Measurements from ENCODE around the gene HS6ST1. TPM values are rescaled to one million over a fixed set of nuclear protein-coding genes. Genes with fewer than 3 reads are reported as not detected.

HS6ST1 gene
- total RNA-seq, 2 experiments from 2014 or later: 9.1 to 9.6 TPM

GRCh38 chr2:128233790-128234395, 84.8 kb downstream of the HS6ST1 start:
- CTCF ChIA-PET: interaction anchor here (0.6 to 1.8 kb wide), 5 partner anchors 27 to 642 kb away, joined by 3 to 7 read pairs (median 4); no protein-coding TSS in a partner anchor

DNA sequence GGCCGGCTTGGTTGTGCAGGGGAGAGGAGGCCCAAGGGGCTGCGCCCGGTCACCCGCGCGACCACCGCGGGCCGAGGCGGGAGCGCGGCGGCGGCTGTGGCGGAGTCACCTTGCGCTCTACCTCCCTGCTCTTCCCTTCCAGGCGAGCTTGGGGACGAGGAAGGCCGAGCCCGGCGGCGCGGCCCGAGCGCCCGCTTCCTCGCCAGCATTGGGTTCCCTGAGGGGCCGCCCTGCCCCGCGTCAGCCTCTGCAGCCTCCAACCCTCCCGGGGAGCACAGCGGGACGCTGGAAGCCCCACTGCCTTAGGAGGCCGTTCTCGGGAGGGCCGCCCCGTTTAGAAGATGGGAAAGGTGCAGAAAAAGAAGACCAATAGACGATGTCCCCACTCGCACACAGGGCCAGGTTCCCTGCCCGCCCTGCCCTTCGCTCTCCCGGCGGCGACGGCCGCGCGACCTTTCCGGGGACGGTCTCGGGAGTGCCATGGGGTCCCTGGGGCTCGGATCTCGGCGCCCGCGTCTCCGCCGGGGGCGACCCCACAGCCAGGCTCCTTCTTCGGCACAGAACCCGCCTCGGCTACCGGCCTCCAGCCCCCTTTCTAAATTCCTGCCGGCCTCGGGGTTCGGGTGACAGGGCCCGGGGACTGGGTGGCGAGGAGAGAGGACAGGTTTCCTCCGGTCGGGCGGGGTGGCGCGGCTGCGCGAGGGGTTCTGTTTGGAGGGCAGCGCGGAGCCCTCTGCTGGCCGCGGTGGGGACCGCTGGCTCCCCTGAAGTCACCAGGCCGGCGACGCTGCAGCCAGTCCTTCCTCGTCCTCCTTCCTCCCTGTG, 85.5 kb downstream of the HS6ST1 start:
- Mint-ChIP-seq H3K27ac (no peak overlapping the region), H3K36me3 (no peaks in the 10 kb centered on the region), H3K9me3 (no peaks in the 10 kb centered on the region), H3K27me3 (peaks cover 8% of the 10 kb centered on the region), H3K4me3 (peak overlapping the region; percentile 68), H3K4me1 (ENCODE audit: low read depth) (peaks cover 2% of the 10 kb centered on the region)
- CTCF ChIA-PET: interaction anchor here (0.6 to 1.8 kb wide), 5 partner anchors 9 to 169 kb away, joined by 3 to 7 read pairs (median 4); no protein-coding TSS in a partner anchor
- POLR2A ChIA-PET: no interaction called here
- intact Hi-C loops (cut with micrococcal nuclease): loop anchor here (1.0 to 10.0 kb wide), 4 partner anchors 36 to 378 kb away; partner anchors contain the start of gene POLR2D
- DNase-seq: peak; percentile 90

More at GRCh38 chr2:128233790-128234395, 84.8 kb downstream of the HS6ST1 start:
- no peak overlapping the region for H3K27ac Mint-ChIP-seq
- peak overlapping the region; percentile 68 for H3K4me3 Mint-ChIP-seq
- H3K27me3 Mint-ChIP-seq: peaks cover 9% of the 10 kb centered on the region
- POLR2A ChIA-PET: no interaction called here
- no peak for DNase-seq
- intact Hi-C loops (cut with micrococcal nuclease): loop anchor here (1.0 to 10.0 kb wide), 4 partner anchors 37 to 379 kb away; partner anchors contain the start of gene POLR2D
- peaks cover 2% of the 10 kb centered on the region for H3K4me1 Mint-ChIP-seq (ENCODE audit: low read depth)
- H3K9me3 Mint-ChIP-seq: no peaks in the 10 kb centered on the region
- no peaks in the 10 kb centered on the region for H3K36me3 Mint-ChIP-seq

- POLR2A ChIA-PET: no interaction called here
- peaks cover 2% of the 10 kb centered on the region for H3K4me1 Mint-ChIP-seq (ENCODE audit: low read depth)
Measured at GRCh38 chr2:128228894-128229293, 89.8 kb downstream of the HS6ST1 start.

GRCh38 chr2:128227862-128228261, 90.8 kb downstream of the HS6ST1 start:
- H3K36me3 Mint-ChIP-seq: no peaks in the 10 kb centered on the region
- H3K4me1 Mint-ChIP-seq (ENCODE audit: low read depth): no peaks in the 10 kb centered on the region
- ChIA-PET POLR2A (no interaction called here), CTCF (no interaction called here)
- DNase-seq: no peak
- H3K27me3 Mint-ChIP-seq: peaks cover 4% of the 10 kb centered on the region
- no peak overlapping the region for H3K27ac Mint-ChIP-seq
- no peak overlapping the region for H3K4me3 Mint-ChIP-seq
- intact Hi-C loops (cut with micrococcal nuclease): no loop called here
- H3K9me3 Mint-ChIP-seq: no peaks in the 10 kb centered on the region

More at GRCh38 chr2:128228894-128229293, 89.8 kb downstream of the HS6ST1 start:
- Mint-ChIP-seq H3K9me3 (no peaks in the 10 kb centered on the region), H3K36me3 (no peaks in the 10 kb centered on the region), H3K27me3 (peaks cover 6% of the 10 kb centered on the region), H3K4me3 (no peak overlapping the region), H3K27ac (no peak overlapping the region)
- CTCF ChIA-PET: no interaction called here
- DNase-seq: no peak
- intact Hi-C loops (cut with micrococcal nuclease): no loop called here

DNA sequence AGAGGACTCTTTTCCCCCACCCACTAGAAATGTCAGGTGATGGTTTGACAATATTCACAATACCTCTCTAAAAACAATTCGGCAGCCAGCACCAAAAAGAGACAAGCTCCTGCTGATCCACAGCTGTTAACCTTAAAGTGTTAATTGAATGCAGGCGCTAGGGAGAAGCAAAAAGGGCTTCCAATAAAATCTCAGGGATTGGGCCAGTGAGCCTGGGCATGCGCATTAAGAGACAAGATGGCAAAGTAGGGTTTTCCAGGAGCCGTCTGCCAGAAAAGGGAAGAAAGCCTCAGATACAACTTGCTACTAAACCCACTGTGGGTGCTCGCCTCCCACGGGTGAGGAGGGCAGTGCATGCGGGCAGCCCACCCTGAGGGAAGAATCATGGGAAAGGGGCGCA, 98.8 kb downstream of the HS6ST1 start:
- DNase-seq: no peak
- intact Hi-C loops (cut with micrococcal nuclease): no loop called here
- CTCF ChIA-PET: no interaction called here
- H3K27me3 Mint-ChIP-seq: peaks cover 1% of the 10 kb centered on the region
- H3K36me3 Mint-ChIP-seq: no peaks in the 10 kb centered on the region
- POLR2A ChIA-PET: no interaction called here
- no peaks in the 10 kb centered on the region for H3K9me3 Mint-ChIP-seq
- H3K4me1 Mint-ChIP-seq (ENCODE audit: low read depth): no peaks in the 10 kb centered on the region
- H3K27ac Mint-ChIP-seq: no peak overlapping the region
- no peak overlapping the region for H3K4me3 Mint-ChIP-seq

- H3K36me3 Mint-ChIP-seq: no peaks in the 10 kb centered on the region
- H3K4me1 Mint-ChIP-seq (ENCODE audit: low read depth): no peaks in the 10 kb centered on the region
- ChIA-PET POLR2A (no interaction called here), CTCF (no interaction called here)
- no peak overlapping the region for H3K27ac Mint-ChIP-seq
- H3K9me3 Mint-ChIP-seq: no peaks in the 10 kb centered on the region
- no peak for DNase-seq
- H3K4me3 Mint-ChIP-seq: no peak overlapping the region
- intact Hi-C loops (cut with micrococcal nuclease): no loop called here
- H3K27me3 Mint-ChIP-seq: peaks cover 1% of the 10 kb centered on the region
Measured at GRCh38 chr2:128217671-128218070, 101.0 kb downstream of the HS6ST1 start.

GRCh38 chr2:128215897-128216642, 102.6 kb downstream of the HS6ST1 start:
- Mint-ChIP-seq H3K9me3 (no peaks in the 10 kb centered on the region), H3K27ac (no peak overlapping the region), H3K36me3 (no peaks in the 10 kb centered on the region), H3K4me3 (no peak overlapping the region), H3K27me3 (peaks cover 1% of the 10 kb centered on the region), H3K4me1 (ENCODE audit: low read depth) (no peaks in the 10 kb centered on the region)
- CTCF ChIA-PET: interaction anchor here (0.9 to 2.1 kb wide), 2 partner anchors 17 to 90 kb away, joined by 3 to 6 read pairs; no protein-coding TSS in a partner anchor
- DNase-seq: no peak
- intact Hi-C loops (cut with micrococcal nuclease): no loop called here
- POLR2A ChIA-PET: interaction anchor here (0.6 kb wide), 1 partner anchor 315 kb away, joined by 3 read pairs; no protein-coding TSS in a partner anchor

Other genes starting within 250 kb of the HS6ST1 start
- 10 to 100 TPM; 50.8 to 53.2 TPM for gene UGGT1, start 227.7 kb downstream of the HS6ST1 start, total RNA-seq